Activated CD8-positive, alpha-beta T cell treated with anti-CD3 and anti-CD28 coated beads, Interleukin-2, amount 10 ng/mL, durations not matched to agents 7 days and 5 days (primary cell): ENCODE results near the gene HS3ST6. TPM values are rescaled to one million over a fixed set of nuclear protein-coding genes. Genes with fewer than 3 reads are reported as not detected.

Experiments used
- ATAC-seq: fragments of 150-1000 bp; cut with Tn5 transposase; one replicate; pipeline ENCODE4 v1.10.0; 2021; ENCODE audit warnings: moderate library complexity
- CTCF ChIA-PET: fragments of 350-600 bp; sonication (Branson Sonifier 250); formaldehyde crosslinking; loops from one replicate; lab custom pipeline; 2021; ENCODE audit warnings: antibody characterized with exemption; lab: Charles Lee
- POLR2A ChIA-PET: fragments of 350-600 bp; sonication (Branson Sonifier 250); formaldehyde crosslinking; loops from one replicate; lab custom pipeline; 2021; ENCODE audit warnings: antibody characterized with exemption; lab: Charles Lee
- DNase-seq: peaks from one replicate; pipeline ENCODE4 v3.0.0-alpha.2; 2020
- H3K27ac Mint-ChIP-seq: one replicate; pipeline ENCODE4 v1.8.0; 2021; ENCODE audit warnings: mild to moderate bottlenecking, mixed read lengths
- H3K27me3 Mint-ChIP-seq: one replicate; pipeline ENCODE4 v1.8.0; 2021; ENCODE audit warnings: low read depth, mixed read lengths
- H3K36me3 Mint-ChIP-seq: one replicate; pipeline ENCODE4 v1.8.0; 2021; ENCODE audit warnings: low read depth, mixed read lengths
- H3K4me1 Mint-ChIP-seq: one replicate; pipeline ENCODE4 v1.8.0; 2021; ENCODE audit warnings: low read depth, mixed read lengths
- H3K4me3 Mint-ChIP-seq: one replicate; pipeline ENCODE4 v1.8.0; 2021; ENCODE audit warnings: mild to moderate bottlenecking, mixed read lengths
- H3K9me3 Mint-ChIP-seq: one replicate; pipeline ENCODE4 v1.8.0; 2022; ENCODE audit warnings: mixed read lengths; ENCODE audit not compliant: insufficient read depth
- total RNA-seq, 2 experiments: library from RNA; stranded (reverse); gene quantifications; one replicate each; pipeline ENCODE4 v1.2.3, GENCODE V29; 2021

The HS3ST6 gene
- total RNA-seq, 2 experiments from 2014 or later = not detected

GRCh38 chr16:1911467-1912214 lies 6.6 kb downstream of the HS3ST6 start:
- ATAC-seq (no peak), DNase-seq (no peak)
- POLR2A ChIA-PET = no interaction called here
- CTCF ChIA-PET = no interaction called here
- H3K27ac Mint-ChIP-seq = no peak overlapping the region
- no peaks in the 10 kb centered on the region for H3K36me3 Mint-ChIP-seq
- no peaks in the 10 kb centered on the region for H3K4me1 Mint-ChIP-seq
- no peaks in the 10 kb centered on the region for H3K9me3 Mint-ChIP-seq
- H3K27me3 Mint-ChIP-seq = peaks cover 21% of the 10 kb centered on the region
- H3K4me3 Mint-ChIP-seq = no peak overlapping the region

- Mint-ChIP-seq H3K36me3 (no peaks in the 10 kb centered on the region), H3K4me1 (no peaks in the 10 kb centered on the region), H3K27me3 (peaks cover 3% of the 10 kb centered on the region), H3K27ac (no peak overlapping the region), H3K4me3 (no peak overlapping the region), H3K9me3 (no peaks in the 10 kb centered on the region)
- DNase-seq = no peak
- ChIA-PET CTCF (no interaction called here), POLR2A (no interaction called here)
- no peak for ATAC-seq
These were observed 8.5 kb downstream of the HS3ST6 start for GRCh38 chr16:1909561-1910231.

DNA sequence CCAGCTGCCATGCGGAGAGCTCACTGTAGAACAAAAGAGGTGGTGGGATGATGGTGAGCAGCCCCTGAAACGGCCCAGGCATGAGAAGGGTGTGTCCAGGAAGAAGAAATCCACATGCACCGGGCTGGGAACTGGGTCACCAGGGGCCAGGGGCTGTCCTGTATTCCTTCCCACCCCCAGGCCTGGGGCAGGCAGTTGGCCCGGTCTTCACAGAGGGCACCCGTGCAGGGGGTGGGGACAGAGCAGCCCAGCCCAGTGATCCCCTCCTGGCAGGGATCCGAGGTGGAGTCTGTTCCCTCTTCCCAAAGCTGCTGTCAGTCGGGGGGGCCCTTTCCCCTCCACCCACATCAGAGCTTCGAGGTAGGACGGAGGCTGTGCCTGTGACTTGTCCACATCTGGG lies 9.2 kb downstream of the HS3ST6 start:
- peaks cover 3% of the 10 kb centered on the region for H3K27me3 Mint-ChIP-seq
- DNase-seq = no peak
- no peaks in the 10 kb centered on the region for H3K9me3 Mint-ChIP-seq
- POLR2A ChIA-PET = no interaction called here
- H3K4me1 Mint-ChIP-seq = no peaks in the 10 kb centered on the region
- H3K27ac Mint-ChIP-seq = no peak overlapping the region
- no peaks in the 10 kb centered on the region for H3K36me3 Mint-ChIP-seq
- H3K4me3 Mint-ChIP-seq = no peak overlapping the region
- CTCF ChIA-PET = no interaction called here
- ATAC-seq = no peak

DNA sequence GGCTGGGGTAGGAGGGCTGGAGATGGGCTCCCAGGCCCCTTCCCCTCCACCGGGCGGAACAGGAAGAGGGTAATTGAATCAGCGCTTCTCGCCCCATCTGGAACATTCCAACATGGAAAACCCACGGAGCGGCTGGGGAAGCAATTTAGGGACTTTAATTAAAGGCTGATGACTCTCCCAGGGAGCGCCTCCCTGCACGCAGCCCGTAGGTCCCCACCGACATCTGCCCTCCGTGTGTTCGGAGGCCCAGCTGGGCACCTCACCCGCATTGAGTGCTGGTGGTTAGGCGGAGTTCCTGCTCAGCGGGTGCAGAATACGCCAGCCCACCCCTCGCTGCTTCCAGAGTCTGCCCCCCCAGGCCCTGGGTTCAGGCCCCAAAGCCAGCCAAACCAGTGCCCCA lies 10.0 kb downstream of the HS3ST6 start:
- ChIA-PET POLR2A (no interaction called here), CTCF (no interaction called here)
- Mint-ChIP-seq H3K27me3 (peaks cover 3% of the 10 kb centered on the region), H3K4me1 (no peaks in the 10 kb centered on the region), H3K36me3 (no peaks in the 10 kb centered on the region), H3K27ac (no peak overlapping the region), H3K9me3 (no peaks in the 10 kb centered on the region), H3K4me3 (no peak overlapping the region)
- ATAC-seq (no peak), DNase-seq (no peak)

- ATAC-seq = no peak
- Mint-ChIP-seq H3K9me3 (no peaks in the 10 kb centered on the region), H3K27ac (no peak overlapping the region), H3K4me1 (no peaks in the 10 kb centered on the region), H3K27me3 (peaks cover 3% of the 10 kb centered on the region), H3K4me3 (no peak overlapping the region), H3K36me3 (no peaks in the 10 kb centered on the region)
- POLR2A ChIA-PET = interaction anchor here (1.0 kb wide), 1 partner anchor 9 kb away, joined by 3 read pairs; no protein-coding TSS in a partner anchor
- CTCF ChIA-PET = no interaction called here
- no peak for DNase-seq
These were observed 10.9 kb downstream of the HS3ST6 start for GRCh38 chr16:1907226-1907860.

GRCh38 chr16:1906846-1907165 lies 11.4 kb downstream of the HS3ST6 start:
- no peaks in the 10 kb centered on the region for H3K4me1 Mint-ChIP-seq

GRCh38 chr16:1906055-1906845 lies 12.0 kb downstream of the HS3ST6 start:
- H3K36me3 Mint-ChIP-seq = no peaks in the 10 kb centered on the region
- POLR2A ChIA-PET = no interaction called here
- DNase-seq (no peak), ATAC-seq (no peak)
- H3K4me1 Mint-ChIP-seq = no peaks in the 10 kb centered on the region
- CTCF ChIA-PET = no interaction called here
- no peak overlapping the region for H3K4me3 Mint-ChIP-seq
- no peak overlapping the region for H3K27ac Mint-ChIP-seq
- H3K27me3 Mint-ChIP-seq = peaks cover 3% of the 10 kb centered on the region
- no peaks in the 10 kb centered on the region for H3K9me3 Mint-ChIP-seq

More at GRCh38 chr16:1906846-1907165, 11.4 kb downstream of the HS3ST6 start:
- no peak overlapping the region for H3K27ac Mint-ChIP-seq
- H3K4me3 Mint-ChIP-seq = no peak overlapping the region
- DNase-seq (no peak), ATAC-seq (no peak)
- CTCF ChIA-PET = no interaction called here
- H3K9me3 Mint-ChIP-seq = no peaks in the 10 kb centered on the region
- peaks cover 3% of the 10 kb centered on the region for H3K27me3 Mint-ChIP-seq
- no peaks in the 10 kb centered on the region for H3K36me3 Mint-ChIP-seq
- POLR2A ChIA-PET = no interaction called here

GRCh38 chr16:1903845-1904840 lies 14.1 kb downstream of the HS3ST6 start:
- CTCF ChIA-PET = interaction anchor here (0.7 kb wide), 1 partner anchor 19 kb away, joined by 3 read pairs; no protein-coding TSS in a partner anchor
- Mint-ChIP-seq H3K27ac (no peak overlapping the region), H3K9me3 (no peaks in the 10 kb centered on the region), H3K4me1 (no peaks in the 10 kb centered on the region), H3K27me3 (peaks cover 3% of the 10 kb centered on the region), H3K36me3 (no peaks in the 10 kb centered on the region), H3K4me3 (no peak overlapping the region)
- DNase-seq (no peak), ATAC-seq (no peak)
- POLR2A ChIA-PET = no interaction called here

DNA sequence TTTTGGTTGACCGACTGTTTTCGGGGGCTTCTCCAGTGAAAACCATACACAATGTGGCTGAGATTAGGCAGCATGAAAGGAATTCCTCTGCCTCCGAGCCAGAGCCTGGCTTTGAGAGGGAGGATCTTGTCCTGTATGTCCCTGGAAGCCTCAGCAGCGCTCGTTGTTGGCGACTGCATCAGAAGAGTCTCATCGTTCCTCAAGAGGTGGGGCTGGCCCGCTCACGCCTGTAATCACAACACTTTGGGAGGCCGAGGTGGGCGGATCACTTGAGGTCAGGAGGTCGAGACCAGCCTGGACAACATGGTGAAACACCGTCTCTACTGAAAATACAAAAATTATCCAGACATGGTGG lies 15.0 kb downstream of the HS3ST6 start:
- ChIA-PET POLR2A (no interaction called here), CTCF (no interaction called here)
- no peak overlapping the region for H3K4me3 Mint-ChIP-seq
- H3K36me3 Mint-ChIP-seq = no peaks in the 10 kb centered on the region
- no peak for ATAC-seq
- no peak for DNase-seq
- no peaks in the 10 kb centered on the region for H3K4me1 Mint-ChIP-seq
- H3K9me3 Mint-ChIP-seq = no peaks in the 10 kb centered on the region
- no peaks in the 10 kb centered on the region for H3K27me3 Mint-ChIP-seq
- no peak overlapping the region for H3K27ac Mint-ChIP-seq

- DNase-seq (no peak), ATAC-seq (no peak)
- H3K27me3 Mint-ChIP-seq = no peaks in the 10 kb centered on the region
- H3K9me3 Mint-ChIP-seq = no peaks in the 10 kb centered on the region
- H3K27ac Mint-ChIP-seq = no peak overlapping the region
- no peak overlapping the region for H3K4me3 Mint-ChIP-seq
- no peaks in the 10 kb centered on the region for H3K36me3 Mint-ChIP-seq
- CTCF ChIA-PET = interaction anchor here (0.9 kb wide), 1 partner anchor 10 kb away, joined by 4 read pairs; no protein-coding TSS in a partner anchor
- POLR2A ChIA-PET = no interaction called here
- no peaks in the 10 kb centered on the region for H3K4me1 Mint-ChIP-seq
These were observed 15.5 kb downstream of the HS3ST6 start for GRCh38 chr16:1902547-1903219.

GRCh38 chr16:1900452-1900774 lies 17.8 kb downstream of the HS3ST6 start:
- Mint-ChIP-seq H3K36me3 (no peaks in the 10 kb centered on the region), H3K4me1 (no peaks in the 10 kb centered on the region), H3K27ac (no peak overlapping the region), H3K4me3 (no peak overlapping the region), H3K9me3 (no peaks in the 10 kb centered on the region), H3K27me3 (no peaks in the 10 kb centered on the region)
- no peak for DNase-seq
- ChIA-PET CTCF (no interaction called here), POLR2A (no interaction called here)
- no peak for ATAC-seq
